ENCODE measurements around the gene SERGEF. TPM values are rescaled to one million over a fixed set of nuclear protein-coding genes. Genes with fewer than 3 reads are reported as not detected.
"Not testable (repeated sequence)": the region's sequence is repeated elsewhere in the genome, so short reads cannot be mapped to it uniquely, and the experiment has no call there.

Gene SERGEF
- total RNA-seq, 4 donors from 2014 or later, result 11.8 to 34.7 (median 24.5) TPM

- H3K9me3 ChIP-seq, result no peaks in the 10 kb centered on the region
- DNase-seq (no peak), ATAC-seq (no peak)
- H3K4me3 ChIP-seq, result no peak overlapping the region
- no peak overlapping the region for H3K27ac ChIP-seq
- no peaks in the 10 kb centered on the region for H3K27me3 ChIP-seq
- no peak for TF ChIP-seq POLR2A (IDR thresholded peaks at IDR 0.05)
- TF ChIP-seq CTCF (IDR thresholded peaks at IDR 0.05 in 4 of 5, conservative IDR thresholded peaks at IDR 0.05 in 1 of 5), result no peak
- intact Hi-C loops (cut with DNase I; ENCODE audit: low total_unique reads), result no loop called here
- in situ Hi-C loops (cut with MboI; ENCODE audit: low sequenced_read_pairs in 4 of 4), result no loop called here
- no peaks in the 10 kb centered on the region for H3K4me1 ChIP-seq
- H3K36me3 ChIP-seq, result no peaks in the 10 kb centered on the region
Measured at GRCh38 chr11:17897495-17897894, 115.4 kb downstream of the SERGEF start.

DNA sequence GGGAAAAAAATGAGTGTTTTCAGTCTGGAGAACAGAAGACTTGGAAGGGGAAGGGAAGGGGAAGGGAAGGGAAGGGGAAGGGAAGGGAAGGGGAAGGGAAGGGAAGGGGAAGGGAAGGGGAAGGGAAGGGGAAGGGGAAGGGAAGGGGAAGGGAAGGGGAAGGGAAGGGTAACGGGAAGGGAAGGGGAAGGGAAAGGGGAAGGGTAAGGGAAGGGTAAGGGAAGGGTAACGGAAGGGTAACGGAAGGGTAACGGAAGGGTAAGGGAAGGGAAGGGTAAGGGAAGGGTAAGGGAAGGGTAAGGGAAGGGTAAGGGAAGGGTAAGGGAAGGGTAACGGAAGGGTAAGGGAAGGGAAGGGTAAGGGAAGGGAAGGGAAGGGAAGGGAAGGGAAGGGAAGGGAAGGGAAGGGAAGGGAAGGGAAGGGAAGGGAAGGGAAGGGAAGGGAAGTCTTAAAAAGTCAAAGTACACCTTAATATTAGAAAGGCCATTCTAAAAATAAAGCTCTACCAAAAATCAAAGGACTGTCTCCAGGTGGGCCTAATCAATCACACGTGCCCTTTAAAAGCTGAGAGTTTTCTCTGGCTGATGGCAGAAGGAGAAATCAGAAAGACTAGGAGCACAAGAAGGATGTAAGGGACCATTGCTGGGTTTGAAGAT, 116.2 kb downstream of the SERGEF start:
- H3K27me3 ChIP-seq; H3K9me3 ChIP-seq; H3K4me3 ChIP-seq; ATAC-seq; DNase-seq; H3K36me3 ChIP-seq; H3K4me1 ChIP-seq; intact Hi-C loops (cut with DNase I; ENCODE audit: low total_unique reads); in situ Hi-C loops (cut with MboI; ENCODE audit: low sequenced_read_pairs in 4 of 4); H3K27ac ChIP-seq: not testable (repeated sequence)

DNA sequence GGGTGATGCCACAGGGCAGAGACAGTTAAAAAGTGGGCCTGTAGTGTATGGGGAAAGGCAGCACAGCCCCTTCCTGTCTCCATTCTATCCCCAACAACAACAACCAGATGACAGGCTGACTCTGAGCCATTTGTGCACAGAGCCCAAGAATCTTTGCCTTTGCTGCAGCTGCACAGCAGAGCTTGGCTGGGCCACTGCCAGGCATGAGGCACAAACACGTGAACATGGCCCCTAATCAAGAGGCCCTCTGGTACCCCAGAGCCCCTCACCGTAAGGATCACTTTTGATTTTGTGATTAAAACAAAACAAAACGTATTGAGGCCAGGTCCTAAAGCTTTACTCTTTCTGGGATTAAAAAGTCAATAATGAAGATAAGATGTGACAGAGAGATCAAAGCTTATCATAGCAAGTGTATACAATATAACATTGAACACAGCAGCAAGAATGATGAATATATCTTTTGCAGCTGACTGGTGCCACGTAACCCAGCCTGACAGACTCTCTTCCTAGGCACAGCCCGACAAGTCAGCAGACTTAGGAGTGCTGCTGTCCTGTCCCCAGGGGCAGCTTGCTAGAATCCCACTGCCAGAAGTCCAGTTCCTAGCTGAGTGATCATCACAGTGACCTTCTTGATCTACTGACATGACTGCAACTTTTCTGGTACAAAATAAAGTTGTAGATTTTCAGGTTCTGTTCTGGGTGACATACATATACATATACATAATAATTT, 117.8 kb downstream of the SERGEF start:
- no peaks in the 10 kb centered on the region for H3K4me1 ChIP-seq
- H3K9me3 ChIP-seq, result no peaks in the 10 kb centered on the region
- no peaks in the 10 kb centered on the region for H3K36me3 ChIP-seq
- intact Hi-C loops (cut with DNase I; ENCODE audit: low total_unique reads), result no loop called here
- in situ Hi-C loops (cut with MboI; ENCODE audit: low sequenced_read_pairs in 4 of 4), result no loop called here
- H3K27ac ChIP-seq, result no peak overlapping the region
- TF ChIP-seq POLR2A (IDR thresholded peaks at IDR 0.05), result no peak
- no peak for TF ChIP-seq CTCF (IDR thresholded peaks at IDR 0.05 in 4 of 5, conservative IDR thresholded peaks at IDR 0.05 in 1 of 5)
- no peaks in the 10 kb centered on the region for H3K27me3 ChIP-seq
- ATAC-seq (no peak), DNase-seq (no peak)
- no peak overlapping the region for H3K4me3 ChIP-seq

- no peak for ATAC-seq
- TF ChIP-seq POLR2A (IDR thresholded peaks at IDR 0.05), result no peak
- no peak for TF ChIP-seq CTCF (IDR thresholded peaks at IDR 0.05 in 4 of 5, conservative IDR thresholded peaks at IDR 0.05 in 1 of 5)
Measured at GRCh38 chr11:17892409-17892808, 120.4 kb downstream of the SERGEF start.

GRCh38 chr11:17890325-17890724, 122.5 kb downstream of the SERGEF start:
- no peak for DNase-seq
- Histone ChIP-seq H3K27ac (no peak overlapping the region), H3K36me3 (no peaks in the 10 kb centered on the region), H3K4me3 (no peak overlapping the region), H3K4me1 (no peaks in the 10 kb centered on the region), H3K27me3 (no peaks in the 10 kb centered on the region), H3K9me3 (no peaks in the 10 kb centered on the region)
- no peak for ATAC-seq
- intact Hi-C loops (cut with DNase I; ENCODE audit: low total_unique reads), result no loop called here
- no peak for TF ChIP-seq CTCF (IDR thresholded peaks at IDR 0.05 in 4 of 5, conservative IDR thresholded peaks at IDR 0.05 in 1 of 5)
- no peak for TF ChIP-seq POLR2A (IDR thresholded peaks at IDR 0.05)
- in situ Hi-C loops (cut with MboI; ENCODE audit: low sequenced_read_pairs in 4 of 4), result no loop called here

More at GRCh38 chr11:17892409-17892808, 120.4 kb downstream of the SERGEF start:
- no peaks in the 10 kb centered on the region for H3K27me3 ChIP-seq
- in situ Hi-C loops (cut with MboI; ENCODE audit: low sequenced_read_pairs in 4 of 4), result no loop called here
- no peaks in the 10 kb centered on the region for H3K9me3 ChIP-seq
- no peak for DNase-seq
- intact Hi-C loops (cut with DNase I; ENCODE audit: low total_unique reads), result no loop called here
- H3K4me3 ChIP-seq, result no peak overlapping the region
- H3K36me3 ChIP-seq, result no peaks in the 10 kb centered on the region
- no peak overlapping the region for H3K27ac ChIP-seq
- H3K4me1 ChIP-seq, result no peaks in the 10 kb centered on the region
